T-helper 17 cell (primary cell): ENCODE data around the gene GRK2. TPM values are rescaled to one million over a fixed set of nuclear protein-coding genes. Genes with fewer than 3 reads are reported as not detected.

ENCODE experiments used
- ATAC-seq: fragments of 150-1000 bp; cut with Tn5 transposase; 2 replicates; pipeline ENCODE4 v1.10.0; 2021; ENCODE audit warnings: mild to moderate bottlenecking, moderate library complexity
- DNase-seq, 3 donors: peaks; one replicate each; pipeline versions ENCODE4 v3.0.0 to v3.0.0-alpha.2; 2020 to 2021
- H3K9me3 ChIP-seq: one replicate; pipeline ENCODE4 v1.7.0; 2013; ENCODE audit warnings: low read length, mild to moderate bottlenecking; ENCODE audit not compliant: control insufficient read depth, poor library complexity, severe bottlenecking
- H3K27ac Mint-ChIP-seq: one replicate; pipeline ENCODE4 v1.8.0; 2022; ENCODE audit warnings: mild to moderate bottlenecking, moderate library complexity, mixed read lengths
- H3K27me3 Mint-ChIP-seq: one replicate; pipeline ENCODE4 v1.8.0; 2022; ENCODE audit warnings: mixed read lengths
- H3K36me3 Mint-ChIP-seq: one replicate; pipeline ENCODE4 v1.8.0; 2022; ENCODE audit warnings: low read depth, mixed read lengths
- H3K4me1 Mint-ChIP-seq: one replicate; pipeline ENCODE4 v1.8.0; 2022; ENCODE audit warnings: mild to moderate bottlenecking, mixed read lengths
- H3K4me3 Mint-ChIP-seq: one replicate; pipeline ENCODE4 v1.8.0; 2022; ENCODE audit warnings: mild to moderate bottlenecking, moderate library complexity, mixed read lengths
- total RNA-seq, 4 donors: library from RNA in 2 of 4; stranded (reverse) in 2 of 4; gene quantifications; one replicate each; pipeline ENCODE4 v1.2.3 and lab custom pipeline; 2022 to 2026

The GRK2 gene
- total RNA-seq, 2 donors from 2014 or later: 264 to 276 TPM

GRCh38 chr11:67278135-67278938 is 12.1 kb downstream of the GRK2 start:
- H3K36me3 Mint-ChIP-seq: no peaks in the 10 kb centered on the region
- peak overlapping the region; percentile 97 for H3K27ac Mint-ChIP-seq
- peak overlapping the region; percentile 89 for H3K4me3 Mint-ChIP-seq
- no peak for ATAC-seq
- no peaks in the 10 kb centered on the region for H3K27me3 Mint-ChIP-seq
- peaks cover 54% of the 10 kb centered on the region for H3K4me1 Mint-ChIP-seq
- H3K9me3 ChIP-seq: no peaks in the 10 kb centered on the region
- DNase-seq: no peak

DNA sequence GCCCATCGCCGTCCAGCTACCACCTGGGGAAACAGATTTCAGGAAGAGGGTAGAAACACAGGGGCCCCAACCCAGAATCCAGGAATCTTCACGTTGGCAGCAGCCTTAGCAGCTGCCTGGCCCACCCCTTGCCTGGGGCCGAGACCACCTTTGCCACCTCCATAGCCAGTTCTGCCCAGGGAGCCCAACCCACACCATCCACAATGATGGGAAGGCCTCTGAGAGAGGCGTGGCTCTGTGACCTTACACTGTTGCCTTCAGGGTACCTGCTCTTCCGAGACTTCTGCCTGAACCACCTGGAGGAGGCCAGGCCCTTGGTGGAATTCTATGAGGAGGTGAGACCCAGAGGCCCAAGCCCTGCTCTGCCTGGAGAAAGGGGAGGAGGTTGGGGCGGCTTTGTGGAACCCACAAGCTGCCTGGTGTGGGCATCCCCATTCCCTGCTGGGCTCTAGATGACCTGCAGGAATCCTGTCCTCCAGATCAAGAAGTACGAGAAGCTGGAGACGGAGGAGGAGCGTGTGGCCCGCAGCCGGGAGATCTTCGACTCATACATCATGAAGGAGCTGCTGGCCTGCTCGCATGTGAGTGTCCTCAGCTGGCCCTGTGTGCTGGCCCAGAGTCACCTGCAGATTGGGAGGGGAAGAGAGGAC is 12.8 kb downstream of the GRK2 start:
- no peaks in the 10 kb centered on the region for H3K9me3 ChIP-seq
- H3K4me1 Mint-ChIP-seq: peaks cover 48% of the 10 kb centered on the region
- no peaks in the 10 kb centered on the region for H3K36me3 Mint-ChIP-seq
- no peaks in the 10 kb centered on the region for H3K27me3 Mint-ChIP-seq
- DNase-seq: no peak
- peak overlapping the region; percentile 97 for H3K27ac Mint-ChIP-seq
- peak overlapping the region; percentile 77 for H3K4me3 Mint-ChIP-seq
- no peak for ATAC-seq

- H3K9me3 ChIP-seq: no peaks in the 10 kb centered on the region
- no peaks in the 10 kb centered on the region for H3K36me3 Mint-ChIP-seq
- ATAC-seq (no peak), DNase-seq (no peak)
- peak overlapping the region; percentile 97 for H3K27ac Mint-ChIP-seq
- H3K4me1 Mint-ChIP-seq: peaks cover 44% of the 10 kb centered on the region
- peak overlapping the region; percentile 77 for H3K4me3 Mint-ChIP-seq
- no peaks in the 10 kb centered on the region for H3K27me3 Mint-ChIP-seq
These were observed 13.5 kb downstream of the GRK2 start for GRCh38 chr11:67279589-67280340.

DNA sequence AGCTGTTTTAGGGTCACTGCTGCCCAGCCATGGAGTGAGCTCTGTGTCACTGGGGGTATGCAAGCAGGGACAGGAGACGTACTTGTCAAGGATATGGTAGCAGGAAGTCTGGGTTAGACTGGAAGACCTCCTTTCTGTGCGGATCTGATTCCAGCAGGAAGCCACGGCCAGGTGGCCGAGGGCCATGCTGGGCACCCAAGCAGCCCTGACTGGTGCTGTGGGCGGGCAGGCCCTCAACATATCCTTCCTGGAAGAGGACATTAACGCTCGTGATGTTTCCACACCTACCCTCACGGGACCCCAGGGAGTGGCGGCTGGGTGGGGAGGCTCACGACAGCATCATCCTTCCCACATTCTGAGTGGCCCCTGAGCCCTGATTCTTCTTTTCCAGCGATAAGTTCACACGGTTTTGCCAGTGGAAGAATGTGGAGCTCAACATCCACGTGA is 14.1 kb downstream of the GRK2 start:
- no peak overlapping the region for H3K4me3 Mint-ChIP-seq
- H3K27me3 Mint-ChIP-seq: no peaks in the 10 kb centered on the region

GRCh38 chr11:67280788-67281551 is 14.7 kb downstream of the GRK2 start:
- ATAC-seq (no peak), DNase-seq (no peak)
- no peaks in the 10 kb centered on the region for H3K36me3 Mint-ChIP-seq
- H3K27ac Mint-ChIP-seq: peak overlapping the region; percentile 97
- no peaks in the 10 kb centered on the region for H3K27me3 Mint-ChIP-seq
- H3K4me1 Mint-ChIP-seq: peaks cover 35% of the 10 kb centered on the region
- H3K4me3 Mint-ChIP-seq: no peak overlapping the region
- no peaks in the 10 kb centered on the region for H3K9me3 ChIP-seq

More for the DNA sequence above, 14.1 kb downstream of the GRK2 start:
- H3K36me3 Mint-ChIP-seq: no peaks in the 10 kb centered on the region
- H3K27ac Mint-ChIP-seq: peak overlapping the region; percentile 97
- ATAC-seq: no peak
- DNase-seq: no peak
- no peaks in the 10 kb centered on the region for H3K9me3 ChIP-seq
- peaks cover 41% of the 10 kb centered on the region for H3K4me1 Mint-ChIP-seq

GRCh38 chr11:67281552-67282150 is 15.4 kb downstream of the GRK2 start:
- no peaks in the 10 kb centered on the region for H3K27me3 Mint-ChIP-seq
- H3K36me3 Mint-ChIP-seq: no peaks in the 10 kb centered on the region
- H3K27ac Mint-ChIP-seq: peak overlapping the region; percentile 79
- H3K4me3 Mint-ChIP-seq: no peak overlapping the region
- ATAC-seq (no peak), DNase-seq (no peak)
- H3K4me1 Mint-ChIP-seq: peaks cover 33% of the 10 kb centered on the region
- no peaks in the 10 kb centered on the region for H3K9me3 ChIP-seq

- no peaks in the 10 kb centered on the region for H3K9me3 ChIP-seq
- H3K4me1 Mint-ChIP-seq: peaks cover 36% of the 10 kb centered on the region
- no peak for ATAC-seq
- DNase-seq: no peak
- no peaks in the 10 kb centered on the region for H3K36me3 Mint-ChIP-seq
- peak overlapping the region; percentile 43 for H3K4me3 Mint-ChIP-seq
- peak overlapping the region; percentile 79 for H3K27ac Mint-ChIP-seq
- no peaks in the 10 kb centered on the region for H3K27me3 Mint-ChIP-seq
These were observed 16.0 kb downstream of the GRK2 start for GRCh38 chr11:67282155-67282875.

GRCh38 chr11:67282876-67283371 is 16.7 kb downstream of the GRK2 start:
- no peak for DNase-seq
- Mint-ChIP-seq H3K36me3 (no peaks in the 10 kb centered on the region), H3K27ac (peak overlapping the region; percentile 79), H3K4me1 (peaks cover 36% of the 10 kb centered on the region), H3K4me3 (peak overlapping the region; percentile 43), H3K27me3 (no peaks in the 10 kb centered on the region)
- no peaks in the 10 kb centered on the region for H3K9me3 ChIP-seq
- no peak for ATAC-seq

DNA sequence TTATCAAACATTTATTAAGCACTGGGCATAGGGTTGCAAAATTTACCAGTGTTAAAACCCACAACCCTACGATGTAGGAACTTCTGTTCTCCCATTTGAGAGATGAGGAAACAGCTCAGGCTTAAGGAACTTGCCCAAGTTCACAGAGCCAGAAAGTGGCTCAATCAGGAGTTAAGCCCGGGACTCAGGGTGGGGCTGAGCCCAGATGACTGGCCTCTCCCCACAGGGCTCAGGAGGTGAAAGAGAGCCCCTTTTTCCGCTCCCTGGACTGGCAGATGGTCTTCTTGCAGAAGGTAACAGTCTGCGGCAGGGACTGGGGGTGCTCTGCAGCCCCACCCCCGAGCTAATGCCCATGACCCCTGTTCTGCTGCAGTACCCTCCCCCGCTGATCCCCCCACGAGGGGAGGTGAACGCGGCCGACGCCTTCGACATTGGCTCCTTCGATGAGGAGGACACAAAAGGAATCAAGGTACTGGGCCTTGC is 17.2 kb downstream of the GRK2 start:
- H3K36me3 Mint-ChIP-seq: no peaks in the 10 kb centered on the region
- ATAC-seq (no peak), DNase-seq (no peak)
- H3K27me3 Mint-ChIP-seq: no peaks in the 10 kb centered on the region
- H3K27ac Mint-ChIP-seq: peak overlapping the region; percentile 79
- no peaks in the 10 kb centered on the region for H3K9me3 ChIP-seq
- H3K4me3 Mint-ChIP-seq: no peak overlapping the region
- peaks cover 39% of the 10 kb centered on the region for H3K4me1 Mint-ChIP-seq

GRCh38 chr11:67284811-67285540 is 18.7 kb downstream of the GRK2 start:
- no peak for ATAC-seq
- Mint-ChIP-seq H3K36me3 (no peaks in the 10 kb centered on the region), H3K27me3 (no peaks in the 10 kb centered on the region), H3K27ac (peak overlapping the region; percentile 75), H3K4me1 (peaks cover 37% of the 10 kb centered on the region), H3K4me3 (no peak overlapping the region)
- no peaks in the 10 kb centered on the region for H3K9me3 ChIP-seq
- no peak for DNase-seq
